GDM1 (cell line): Measurements from ENCODE around the gene MMRN2.
"Not testable (repeated sequence)": the region's sequence is repeated elsewhere in the genome, so short reads cannot be mapped to it uniquely, and the experiment has no call there.

ENCODE experiments used
- DNase-seq: peaks from one replicate; lab custom pipeline; 2025; lab: John Stamatoyannopoulos, UW

MMRN2 gene

DNA sequence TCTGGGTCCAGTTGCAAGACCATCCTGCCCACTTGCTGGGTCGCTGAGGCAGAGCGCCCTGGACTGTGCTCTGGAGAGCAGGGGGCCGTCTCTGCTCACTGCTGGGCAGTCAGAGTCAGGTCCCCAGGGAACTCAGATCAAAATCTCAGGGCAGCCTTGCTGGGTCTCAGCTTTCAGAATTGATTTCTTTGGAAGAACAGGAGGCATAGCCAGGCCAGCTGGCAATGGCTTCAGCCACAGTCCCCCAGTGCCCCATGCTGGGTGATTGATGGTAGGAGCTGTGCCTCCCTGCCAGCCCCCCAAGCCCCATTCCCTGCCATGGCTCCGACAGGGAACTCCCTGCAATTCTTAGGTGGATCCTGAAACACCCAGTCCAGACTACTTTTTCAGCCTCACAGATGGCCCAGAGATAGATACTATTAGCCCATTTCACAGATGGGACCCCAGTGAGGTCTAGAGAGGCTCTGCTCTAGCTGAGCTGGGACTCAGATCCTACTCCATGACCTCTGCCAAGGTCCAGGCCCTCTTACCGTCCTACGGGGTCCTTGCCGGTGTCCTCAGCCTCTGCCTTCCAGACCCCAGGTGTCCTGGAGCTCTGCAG is 467 bp downstream of the MMRN2 start:
- DNase-seq = no peak

DNA sequence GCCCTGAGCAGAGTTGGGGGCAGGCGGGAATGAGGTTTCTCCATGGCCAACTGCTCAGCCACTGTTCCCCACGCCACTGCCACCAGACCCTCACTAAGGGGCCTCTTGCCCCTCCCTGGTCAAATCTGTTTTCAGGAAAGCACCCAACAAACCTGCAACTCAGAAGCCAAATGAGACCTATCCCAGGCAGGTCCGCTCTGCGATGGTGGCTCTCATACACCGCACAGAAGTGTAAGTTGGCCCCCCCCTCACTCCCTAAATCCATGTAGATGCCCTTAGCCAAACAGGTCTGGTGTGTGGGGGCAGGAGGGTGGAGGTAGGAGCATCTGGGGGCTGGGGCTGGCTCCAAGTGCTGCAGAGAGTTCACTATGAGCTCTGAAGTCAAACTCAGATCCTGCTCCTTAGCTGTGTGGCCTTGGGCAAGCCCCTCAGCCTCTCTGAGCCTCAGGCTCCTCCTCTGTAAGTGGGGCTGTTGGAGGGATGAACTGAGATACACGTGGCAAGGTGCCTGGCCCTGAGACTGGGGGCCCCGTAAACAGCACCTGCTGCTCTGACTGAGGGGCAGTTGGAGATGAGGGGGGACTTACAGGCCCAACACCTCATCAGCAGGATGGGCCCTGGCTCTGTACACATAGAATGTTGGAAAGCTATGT is 1.1 kb downstream of the MMRN2 start:
- no peak for DNase-seq

GRCh38 chr10:86955501-86956194 is 1.8 kb downstream of the MMRN2 start:
- DNase-seq = no peak

- no peak for DNase-seq
Observed at GRCh38 chr10:86954681-86955500, 2.5 kb downstream of the MMRN2 start.

GRCh38 chr10:86953747-86954680 is 3.4 kb downstream of the MMRN2 start:
- no peak for DNase-seq

GRCh38 chr10:86952697-86953096 is 4.7 kb downstream of the MMRN2 start:
- not testable (repeated sequence) for DNase-seq

GRCh38 chr10:86952106-86952505 is 5.3 kb downstream of the MMRN2 start:
- DNase-seq = no peak

DNA sequence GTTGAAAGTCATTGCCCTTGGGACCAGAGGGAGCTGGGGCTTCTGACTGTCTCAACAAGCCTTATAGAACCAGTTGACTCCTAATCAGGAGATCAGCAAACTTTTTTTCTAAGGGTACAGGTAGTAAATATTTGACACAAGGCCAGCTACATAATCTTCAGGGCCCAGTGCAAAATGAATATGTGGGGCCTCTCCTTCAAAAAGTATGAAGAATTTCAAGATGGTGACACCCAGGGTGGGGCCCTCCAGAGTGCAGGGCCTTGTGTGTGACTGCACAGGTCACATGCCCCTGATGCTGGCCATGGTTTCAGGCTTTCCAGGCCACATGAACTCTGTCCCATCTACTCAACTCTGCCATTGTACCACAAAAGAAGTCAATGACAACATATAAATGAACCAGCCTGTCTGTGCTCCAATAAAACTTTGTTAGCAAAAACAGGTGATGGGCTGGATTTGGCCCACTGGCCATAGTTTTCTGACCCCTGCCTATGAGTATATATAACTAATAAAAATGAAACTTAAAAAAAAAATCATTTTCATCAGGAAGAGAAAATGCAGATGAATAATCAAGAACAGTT is 6.1 kb downstream of the MMRN2 start:
- DNase-seq = no peak

GRCh38 chr10:86950349-86950748 is 7.1 kb downstream of the MMRN2 start:
- no peak for DNase-seq

DNA sequence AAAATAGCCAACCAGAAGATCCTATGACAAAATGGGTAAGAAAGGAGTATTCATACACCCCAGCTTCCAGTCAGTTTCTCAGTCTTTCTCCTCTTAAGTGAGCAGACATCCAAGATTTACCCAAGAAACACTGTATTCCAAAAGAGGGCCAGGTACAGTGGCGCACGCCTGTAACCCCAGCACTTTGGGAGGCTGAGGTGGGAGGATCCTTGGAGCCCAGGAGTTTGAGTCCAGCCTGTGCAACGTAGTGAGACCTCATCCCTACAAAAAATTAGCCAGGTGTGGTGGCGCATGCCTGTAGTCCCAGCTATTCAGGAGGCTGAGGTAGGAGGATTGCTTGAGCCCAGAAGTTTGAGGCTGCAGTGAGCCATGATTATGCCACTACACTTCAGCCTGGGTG is 9.6 kb downstream of the MMRN2 start:
- not testable (repeated sequence) for DNase-seq

GRCh38 chr10:86946213-86947155 is 10.9 kb downstream of the MMRN2 start:
- no peak for DNase-seq

GRCh38 chr10:86945361-86946212 is 11.8 kb downstream of the MMRN2 start:
- DNase-seq = no peak

DNA sequence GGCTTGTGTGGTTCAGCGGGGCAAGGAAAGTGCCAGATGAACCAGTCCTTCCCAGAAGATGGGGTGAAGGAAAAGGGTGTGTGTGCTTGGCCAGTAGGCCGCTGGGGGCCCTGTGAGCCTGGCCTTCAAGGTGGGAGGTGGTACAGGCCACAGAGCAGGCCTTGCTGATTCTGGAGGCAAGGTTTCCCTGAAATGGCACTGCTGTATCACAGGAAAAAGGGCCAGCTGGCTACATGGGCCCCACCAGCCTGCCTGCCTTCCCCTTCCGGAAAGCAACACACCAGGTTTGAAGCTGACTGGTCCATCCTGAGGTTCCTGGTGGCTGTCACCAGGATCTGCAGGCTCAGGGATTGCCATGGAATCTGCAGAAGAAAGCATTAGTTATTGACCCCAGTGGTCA is 12.5 kb downstream of the MMRN2 start:
- no peak for DNase-seq

- DNase-seq = no peak
Observed at GRCh38 chr10:86944471-86944870, 12.9 kb downstream of the MMRN2 start.

DNA sequence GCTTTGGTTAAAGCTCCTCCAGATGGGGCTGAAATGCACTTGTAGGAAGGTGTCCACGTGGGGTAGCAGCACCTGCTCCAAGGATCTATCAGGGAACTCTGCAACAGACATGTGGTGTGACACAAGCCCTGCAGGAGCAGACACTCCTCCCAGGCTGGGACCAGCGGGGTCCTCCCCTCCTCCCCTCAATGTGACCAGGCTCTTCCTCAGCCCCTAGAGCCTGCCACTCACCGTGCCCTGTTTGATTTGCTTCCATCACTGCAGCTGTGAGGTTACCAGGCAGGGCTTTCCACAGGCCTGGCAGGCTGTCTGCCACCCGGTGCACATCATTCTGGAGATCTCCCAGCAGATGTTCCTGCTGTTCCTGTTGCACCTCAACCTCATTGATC is 13.4 kb downstream of the MMRN2 start:
- DNase-seq = no peak

DNA sequence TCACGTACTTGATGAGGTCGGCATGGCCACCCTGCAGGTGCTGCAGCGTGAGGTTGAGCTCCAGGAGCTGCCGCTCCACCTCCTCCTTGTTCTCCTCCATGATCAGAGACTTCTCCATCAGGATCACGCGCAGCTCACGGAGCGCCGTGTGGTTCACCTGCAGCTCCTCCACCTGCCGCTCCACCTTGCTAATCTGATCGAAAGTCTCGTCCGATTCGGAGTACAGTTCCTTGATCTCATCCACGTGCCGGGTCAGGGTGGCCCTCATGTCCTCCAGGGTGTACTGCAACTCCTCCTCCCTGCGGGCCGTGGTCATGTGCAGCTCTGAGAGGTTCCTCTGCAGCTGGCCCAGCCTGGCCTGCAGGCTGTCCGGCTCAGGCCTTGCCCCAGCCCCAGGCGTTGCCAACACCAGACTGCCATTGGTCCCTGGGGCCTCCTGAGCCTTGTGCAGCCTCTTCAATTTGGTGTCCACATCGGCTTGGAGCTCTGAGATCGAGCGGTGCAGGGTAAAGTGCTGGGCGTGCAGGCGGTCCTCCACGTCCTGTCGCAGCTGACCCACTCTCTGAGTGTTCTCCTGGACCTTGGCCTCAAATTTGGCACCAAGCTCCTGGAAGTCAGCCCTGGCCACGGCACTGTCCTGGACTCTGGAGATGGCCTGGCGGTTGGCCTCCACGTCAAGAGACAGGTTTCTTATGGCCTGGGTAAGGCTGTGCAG is 13.9 kb downstream of the MMRN2 start:
- no peak for DNase-seq

GRCh38 chr10:86942441-86943315 is 14.7 kb downstream of the MMRN2 start:
- no peak for DNase-seq
